Panc1 (cell line): ENCODE results near the gene LIPT1. TPM values are rescaled to one million over a fixed set of nuclear protein-coding genes. Genes with fewer than 3 reads are reported as not detected.

Source experiments
- ATAC-seq: fragments of 200-7000 bp; cut with Tn5 transposase; 2 replicates; pipeline ENCODE4 v1.9.1; 2020; ENCODE audit warnings: mild to moderate bottlenecking, moderate library complexity
- BruUV-seq: library from RNA; stranded (reverse); fragments of 400-500 nt; replicated peaks from 2 replicates; lab custom pipeline; 2021; lab: Mats Ljungman, UMichigan
- CTCF ChIA-PET: fragments of 300-600 bp; sonication (Branson Sonifier 250); formaldehyde crosslinking; loops from one replicate; lab custom pipeline; 2022; ENCODE audit warnings: antibody characterized with exemption; lab: Charles Lee
- POLR2A ChIA-PET: fragments of 300-600 bp; sonication (Branson Sonifier 250); formaldehyde crosslinking; loops from one replicate; lab custom pipeline; 2022; ENCODE audit warnings: antibody characterized with exemption; lab: Charles Lee
- DNase-seq: peaks from one replicate; pipeline ENCODE4 v3.0.0-alpha.2; 2010; ENCODE audit warnings: low read depth, low spot score
- H3K27ac ChIP-seq: 2 replicates; pipeline ENCODE4 v1.5.1; 2011; ENCODE audit warnings: mild to moderate bottlenecking, low read length, inconsistent platforms
- H3K27me3 ChIP-seq: fragments of 200-500 bp; sonication (Bioruptor generic); 2 replicates; pipeline ENCODE4 v1.6.0; 2014; ENCODE audit warnings: low read length, inconsistent platforms; ENCODE audit not compliant: control insufficient read depth, insufficient read depth
- H3K36me3 ChIP-seq: fragments of 200-500 bp; sonication (Bioruptor generic); 2 replicates; pipeline ENCODE4 v1.5.1; 2014; ENCODE audit warnings: inconsistent platforms, mild to moderate bottlenecking, low read length, moderate library complexity; ENCODE audit not compliant: control insufficient read depth, insufficient read depth
- H3K4me1 ChIP-seq: 2 replicates; pipeline ENCODE4 v1.5.1; 2011; ENCODE audit warnings: inconsistent platforms, mild to moderate bottlenecking, low read length, moderate library complexity; ENCODE audit not compliant: control insufficient read depth, insufficient read depth
- H3K4me3 ChIP-seq, 2 experiments: 2 replicates each; pipeline ENCODE4 v1.5.1; 2011 to 2012; ENCODE audit warnings: low read depth in 2 of 2, low read length in 2 of 2, mild to moderate bottlenecking in 2 of 2, inconsistent platforms in 1 of 2, moderate library complexity in 1 of 2
- H3K9me3 ChIP-seq: fragments of 200-500 bp; sonication (Bioruptor generic); 2 replicates; pipeline ENCODE4 v1.5.1; 2014; ENCODE audit warnings: low read depth, mild to moderate bottlenecking, inconsistent platforms, low read length, moderate library complexity; ENCODE audit not compliant: control insufficient read depth, insufficient read depth
- POLR2AphosphoS5 ChIP-seq: IDR thresholded peaks from 2 replicates; pipeline ENCODE4 v1.6.1; 2012; ENCODE audit warnings: mild to moderate bottlenecking, low read depth, low read length, moderate library complexity
- SIN3A ChIP-seq: IDR thresholded peaks from 2 replicates; pipeline ENCODE4 v1.6.1; 2012; ENCODE audit warnings: low read depth, mild to moderate bottlenecking, low read length, moderate library complexity, borderline replicate concordance; ENCODE audit not compliant: insufficient read depth
- TCF7L2 ChIP-seq: IDR thresholded peaks from 2 replicates; pipeline ENCODE4 v1.6.1; 2011; ENCODE audit warnings: mild to moderate bottlenecking, low read depth, low read length, inconsistent platforms
- in situ Hi-C: cut with HindIII; loops from 2 replicates; pipeline ENCODE4 v1.10.0; 2016; ENCODE audit warnings: low sequenced_read_pairs, low pct_unique_long_range_greater_than_20kb
- intact Hi-C: fragments of 100-400 bp; cut with micrococcal nuclease; formaldehyde crosslinking; loops from one replicate; pipeline ENCODE4 v1.10.0; 2022; ENCODE audit not compliant: unreplicated experiment
- total RNA-seq: library from RNA; stranded (reverse); gene quantifications from one replicate; pipeline ENCODE4 v1.2.1, GENCODE V29; 2021; ENCODE audit not compliant: unreplicated experiment
- TF ChIP-seq, protein P1 (sequence below): fragments of 450-650 bp; IDR thresholded peaks from 2 replicates; pipeline ENCODE4 v1.5.1; 2017; ENCODE audit warnings: mild to moderate bottlenecking
- TF ChIP-seq, protein P2 (sequence below), 2 experiments: IDR thresholded peaks; 2 replicates each; pipeline ENCODE4 v1.6.1; 2011 to 2012; ENCODE audit warnings: low read depth in 2 of 2, control low read depth in 1 of 2, low read length in 1 of 2, mild to moderate bottlenecking in 1 of 2, moderate library complexity in 1 of 2; ENCODE audit not compliant: insufficient read depth in 1 of 2

LIPT1 gene
- total RNA-seq, 1 experiment from 2014 or later = 9.0 TPM

DNA sequence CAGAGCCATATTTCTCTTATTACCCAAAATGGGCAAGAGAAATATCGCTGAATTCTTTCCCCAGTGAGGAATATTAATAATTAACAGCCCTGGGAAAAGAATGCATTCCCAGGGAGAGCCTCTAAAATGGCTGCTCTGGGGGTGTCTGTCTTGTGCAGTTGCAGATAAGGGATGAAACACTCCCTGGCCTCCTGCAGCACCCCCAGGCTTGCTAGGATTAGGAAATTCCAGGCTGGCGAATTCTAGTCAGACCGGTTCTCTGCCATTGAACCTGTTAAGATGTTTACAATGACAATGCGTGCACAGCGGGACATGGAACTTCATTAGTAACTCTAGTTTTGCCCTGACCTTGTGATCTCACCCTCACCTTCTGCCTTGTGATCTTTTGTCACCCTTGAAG is 50.7 kb downstream of the LIPT1 start:
- Histone ChIP-seq H3K27me3 (no peaks in the 10 kb centered on the region), H3K27ac (no peak overlapping the region), H3K4me1 (no peaks in the 10 kb centered on the region), H3K36me3 (no peaks in the 10 kb centered on the region), H3K4me3 (no peak overlapping the region), H3K9me3 (no peaks in the 10 kb centered on the region)
- ATAC-seq = no peak
- TF ChIP-seq, protein P1, sequence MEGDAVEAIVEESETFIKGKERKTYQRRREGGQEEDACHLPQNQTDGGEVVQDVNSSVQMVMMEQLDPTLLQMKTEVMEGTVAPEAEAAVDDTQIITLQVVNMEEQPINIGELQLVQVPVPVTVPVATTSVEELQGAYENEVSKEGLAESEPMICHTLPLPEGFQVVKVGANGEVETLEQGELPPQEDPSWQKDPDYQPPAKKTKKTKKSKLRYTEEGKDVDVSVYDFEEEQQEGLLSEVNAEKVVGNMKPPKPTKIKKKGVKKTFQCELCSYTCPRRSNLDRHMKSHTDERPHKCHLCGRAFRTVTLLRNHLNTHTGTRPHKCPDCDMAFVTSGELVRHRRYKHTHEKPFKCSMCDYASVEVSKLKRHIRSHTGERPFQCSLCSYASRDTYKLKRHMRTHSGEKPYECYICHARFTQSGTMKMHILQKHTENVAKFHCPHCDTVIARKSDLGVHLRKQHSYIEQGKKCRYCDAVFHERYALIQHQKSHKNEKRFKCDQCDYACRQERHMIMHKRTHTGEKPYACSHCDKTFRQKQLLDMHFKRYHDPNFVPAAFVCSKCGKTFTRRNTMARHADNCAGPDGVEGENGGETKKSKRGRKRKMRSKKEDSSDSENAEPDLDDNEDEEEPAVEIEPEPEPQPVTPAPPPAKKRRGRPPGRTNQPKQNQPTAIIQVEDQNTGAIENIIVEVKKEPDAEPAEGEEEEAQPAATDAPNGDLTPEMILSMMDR = no peak
- TF ChIP-seq POLR2AphosphoS5 (no peak), TCF7L2 (no peak), SIN3A (no peak)
- TF ChIP-seq, protein P2, sequence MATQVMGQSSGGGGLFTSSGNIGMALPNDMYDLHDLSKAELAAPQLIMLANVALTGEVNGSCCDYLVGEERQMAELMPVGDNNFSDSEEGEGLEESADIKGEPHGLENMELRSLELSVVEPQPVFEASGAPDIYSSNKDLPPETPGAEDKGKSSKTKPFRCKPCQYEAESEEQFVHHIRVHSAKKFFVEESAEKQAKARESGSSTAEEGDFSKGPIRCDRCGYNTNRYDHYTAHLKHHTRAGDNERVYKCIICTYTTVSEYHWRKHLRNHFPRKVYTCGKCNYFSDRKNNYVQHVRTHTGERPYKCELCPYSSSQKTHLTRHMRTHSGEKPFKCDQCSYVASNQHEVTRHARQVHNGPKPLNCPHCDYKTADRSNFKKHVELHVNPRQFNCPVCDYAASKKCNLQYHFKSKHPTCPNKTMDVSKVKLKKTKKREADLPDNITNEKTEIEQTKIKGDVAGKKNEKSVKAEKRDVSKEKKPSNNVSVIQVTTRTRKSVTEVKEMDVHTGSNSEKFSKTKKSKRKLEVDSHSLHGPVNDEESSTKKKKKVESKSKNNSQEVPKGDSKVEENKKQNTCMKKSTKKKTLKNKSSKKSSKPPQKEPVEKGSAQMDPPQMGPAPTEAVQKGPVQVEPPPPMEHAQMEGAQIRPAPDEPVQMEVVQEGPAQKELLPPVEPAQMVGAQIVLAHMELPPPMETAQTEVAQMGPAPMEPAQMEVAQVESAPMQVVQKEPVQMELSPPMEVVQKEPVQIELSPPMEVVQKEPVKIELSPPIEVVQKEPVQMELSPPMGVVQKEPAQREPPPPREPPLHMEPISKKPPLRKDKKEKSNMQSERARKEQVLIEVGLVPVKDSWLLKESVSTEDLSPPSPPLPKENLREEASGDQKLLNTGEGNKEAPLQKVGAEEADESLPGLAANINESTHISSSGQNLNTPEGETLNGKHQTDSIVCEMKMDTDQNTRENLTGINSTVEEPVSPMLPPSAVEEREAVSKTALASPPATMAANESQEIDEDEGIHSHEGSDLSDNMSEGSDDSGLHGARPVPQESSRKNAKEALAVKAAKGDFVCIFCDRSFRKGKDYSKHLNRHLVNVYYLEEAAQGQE (IDR thresholded peaks at IDR 0.05; ENCODE audit: insufficient read depth in 1 of 2, low read depth in 2 of 2, low read length in 1 of 2) = no peak
- DNase-seq = no peak
- ChIA-PET POLR2A (no interaction called here), CTCF (no interaction called here)
- in situ Hi-C loops (no loop called here), intact Hi-C loops (no loop called here)
- BruUV-seq = no TSS peak

Other genes starting within 250 kb of the LIPT1 start
- gene CRACDL, start 218.7 kb upstream of the LIPT1 start, total RNA-seq = 2.4 TPM
- 1.5 TPM for gene C2orf15, start 13.3 kb upstream of the LIPT1 start, total RNA-seq
- gene TSGA10, start within 50 bp of the LIPT1 start, total RNA-seq = 7.5 TPM
- gene MITD1, start 26.1 kb downstream of the LIPT1 start, total RNA-seq = 36.0 TPM
- gene MRPL30, start 26.2 kb downstream of the LIPT1 start, total RNA-seq = 25.6 TPM
- gene LYG2, start 100.7 kb downstream of the LIPT1 start, total RNA-seq = not detected
- 0.23 TPM for gene LYG1, start 146.2 kb downstream of the LIPT1 start, total RNA-seq
- gene TXNDC9, start 181.4 kb downstream of the LIPT1 start, total RNA-seq = 47.0 TPM
- gene EIF5B, start 182.4 kb downstream of the LIPT1 start, total RNA-seq = 49.0 TPM